Activated CD4-positive, CD25-positive, alpha-beta regulatory T cell (primary cell): Measurements from ENCODE around the gene GTPBP4.
"Not testable (repeated sequence)": the region's sequence is repeated elsewhere in the genome, so short reads cannot be mapped to it uniquely, and the experiment has no call there.

ENCODE experiments used
- DNase-seq, 4 experiments: peaks; one replicate each; lab custom pipeline; 2025; lab: John Stamatoyannopoulos, UW

The GTPBP4 gene

GRCh38 chr10:1025683-1026082, 37.4 kb downstream of the GTPBP4 start, which contains the start of gene IDI2:
Gene IDI2, minus strand, starts transcription at chr10:1025859. Its CDS starts 1,136 bp downstream, at chr10:1024723.
- no peak for DNase-seq

GRCh38 chr10:1026578-1026977, 38.3 kb downstream of the GTPBP4 start:
- no peak for DNase-seq

DNA sequence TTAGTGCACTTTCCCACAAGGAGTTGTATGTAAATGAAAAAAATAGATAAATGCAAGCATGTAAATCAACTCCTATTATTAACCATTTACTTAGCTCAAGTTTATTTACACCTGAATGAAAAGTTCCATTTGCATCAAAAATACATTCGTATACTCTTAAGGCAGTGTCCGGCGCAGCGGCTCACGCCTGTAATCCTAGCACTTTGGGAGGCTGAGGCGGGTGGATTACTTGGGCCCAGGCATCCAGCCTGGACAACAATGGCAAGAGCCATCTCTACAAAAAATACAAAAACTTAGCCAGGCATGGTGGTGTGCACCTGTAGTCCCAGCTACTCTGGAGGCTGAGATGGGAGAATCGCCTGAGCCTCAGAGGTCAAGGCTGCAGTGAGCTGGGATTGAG, 41.6 kb downstream of the GTPBP4 start:
- no peak for DNase-seq

DNA sequence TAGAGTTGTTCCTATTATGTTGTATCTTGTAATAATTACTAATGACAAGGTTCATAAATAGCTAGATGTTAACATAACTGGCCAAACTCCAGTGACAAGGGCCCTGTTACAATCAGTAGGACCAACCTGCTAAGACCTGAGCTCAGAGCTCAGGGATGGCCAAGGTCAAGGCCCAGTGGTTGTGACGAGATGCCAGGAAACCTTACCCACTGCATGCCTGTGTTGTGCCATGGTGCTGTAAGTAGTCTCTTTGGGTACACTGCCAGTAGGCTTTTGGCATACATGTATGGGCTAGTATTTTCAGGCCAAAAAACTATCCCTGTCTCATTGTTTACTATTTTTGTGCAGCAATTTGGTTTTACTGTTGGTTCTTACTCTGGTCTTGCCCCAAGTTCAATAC, 45.4 kb downstream of the GTPBP4 start:
- no peak for DNase-seq

DNA sequence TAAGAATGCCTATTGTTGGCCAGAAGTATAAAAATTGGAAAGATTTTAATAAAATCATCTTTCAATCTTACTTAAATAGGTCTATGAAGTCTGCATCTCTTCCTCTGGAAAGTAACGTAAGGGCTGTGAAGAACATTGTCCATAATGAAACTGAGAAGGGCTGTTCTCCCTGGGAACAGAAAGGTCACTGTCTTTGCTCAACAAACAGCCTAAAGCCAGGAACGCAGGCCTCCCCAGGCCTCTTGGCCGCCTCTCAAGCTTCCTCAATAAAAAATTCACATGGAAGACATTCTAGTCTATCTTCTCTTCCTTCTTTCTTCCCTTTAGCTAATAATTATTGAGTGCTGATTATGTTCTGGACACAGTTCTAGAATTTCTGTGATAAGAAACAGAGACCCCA, 46.5 kb downstream of the GTPBP4 start:
- DNase-seq: no peak

- no peak for DNase-seq
These were observed 47.0 kb downstream of the GTPBP4 start for GRCh38 chr10:1035201-1035600.

- DNase-seq: peak in 1 of 4 experiments; percentile 8
These were observed 48.1 kb downstream of the GTPBP4 start for GRCh38 chr10:1036341-1036791.

DNA sequence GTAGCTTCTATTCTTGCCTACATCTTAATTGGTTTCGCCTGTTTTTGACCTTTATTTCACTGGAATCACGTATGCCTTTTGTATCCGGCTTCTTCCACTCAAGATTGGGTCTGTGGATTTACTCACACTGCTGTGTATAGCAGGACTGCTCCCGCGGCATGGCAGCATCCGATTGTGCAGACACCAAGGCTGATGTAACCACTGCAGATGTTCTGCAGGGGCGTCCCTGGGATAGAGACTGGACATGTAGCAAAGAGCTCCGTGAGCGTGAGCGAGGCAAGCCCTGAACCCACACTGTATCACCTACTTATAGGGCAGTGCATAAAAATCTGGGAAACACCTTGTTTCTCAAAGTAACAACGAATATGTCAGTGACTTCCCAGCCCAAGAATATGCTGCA, 48.9 kb downstream of the GTPBP4 start:
- no peak for DNase-seq

- DNase-seq: not testable (repeated sequence)
These were observed 50.5 kb downstream of the GTPBP4 start for GRCh38 chr10:1038769-1039168.

GRCh38 chr10:1040133-1040532, 51.9 kb downstream of the GTPBP4 start:
- DNase-seq: no peak

GRCh38 chr10:1041514-1041913, 53.3 kb downstream of the GTPBP4 start:
- no peak for DNase-seq

DNA sequence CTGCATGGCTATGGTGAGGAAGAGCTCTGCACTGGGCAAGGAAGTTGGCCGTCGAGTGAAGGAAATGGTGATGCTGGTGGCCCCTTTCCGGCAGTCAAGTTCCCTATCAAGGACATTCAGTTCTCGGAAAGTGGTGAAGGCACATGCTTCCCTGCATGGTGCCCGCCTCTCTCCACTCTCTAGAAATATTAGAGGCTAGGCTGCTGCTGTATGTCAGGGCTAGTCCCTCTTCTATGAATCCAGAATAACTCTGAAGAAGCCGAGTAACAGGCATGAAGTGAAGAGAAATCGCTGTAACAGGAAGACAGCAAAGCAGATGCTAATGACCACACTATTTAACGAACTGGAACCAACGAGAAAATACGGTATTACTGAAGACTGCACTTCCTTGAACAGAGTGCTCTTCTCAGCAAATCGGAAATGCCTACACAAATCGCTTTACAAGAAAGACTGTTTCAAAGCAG, 55.3 kb downstream of the GTPBP4 start:
- DNase-seq: no peak

- no peak for DNase-seq
These were observed 55.9 kb downstream of the GTPBP4 start for GRCh38 chr10:1044146-1044545.

DNA sequence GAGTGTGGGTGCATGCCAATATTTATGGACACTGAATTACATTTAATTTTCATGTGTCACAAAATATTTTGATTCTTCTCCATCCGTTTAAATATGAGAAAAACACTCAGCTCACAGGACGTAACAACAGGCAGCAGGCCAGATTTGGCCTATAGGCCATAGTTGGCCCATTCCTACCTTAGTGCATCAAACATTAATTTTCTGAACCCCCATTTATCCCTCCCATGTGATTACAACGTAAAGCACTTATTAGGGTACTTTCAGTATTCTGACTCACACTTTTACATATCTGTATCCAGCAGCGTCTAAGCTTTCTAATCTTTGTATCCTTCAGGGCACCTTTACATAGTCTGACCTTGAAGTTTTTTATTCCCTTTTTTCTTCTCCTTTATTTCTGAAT, 56.7 kb downstream of the GTPBP4 start:
- no peak for DNase-seq

GRCh38 chr10:1045415-1045814, 57.2 kb downstream of the GTPBP4 start:
- DNase-seq: no peak

DNA sequence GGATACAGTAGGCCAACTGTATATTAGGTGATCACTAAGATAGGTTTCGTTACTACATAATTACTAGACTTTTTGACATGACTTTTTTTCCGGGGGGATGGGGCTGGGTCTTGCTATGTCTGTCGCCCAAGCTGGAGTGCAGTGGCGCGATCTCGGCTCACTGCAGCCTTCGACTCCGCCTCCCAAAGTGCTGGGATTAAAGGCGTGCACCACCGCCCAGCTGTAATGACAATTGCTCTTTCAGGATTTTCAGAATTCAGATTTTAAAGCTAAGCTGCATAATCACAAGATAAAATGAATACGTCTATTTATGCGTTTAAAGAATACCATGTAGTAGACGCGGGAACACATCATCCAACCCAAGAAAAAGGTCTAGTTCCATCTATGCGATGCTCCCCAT, 59.7 kb downstream of the GTPBP4 start:
- DNase-seq: no peak

DNA sequence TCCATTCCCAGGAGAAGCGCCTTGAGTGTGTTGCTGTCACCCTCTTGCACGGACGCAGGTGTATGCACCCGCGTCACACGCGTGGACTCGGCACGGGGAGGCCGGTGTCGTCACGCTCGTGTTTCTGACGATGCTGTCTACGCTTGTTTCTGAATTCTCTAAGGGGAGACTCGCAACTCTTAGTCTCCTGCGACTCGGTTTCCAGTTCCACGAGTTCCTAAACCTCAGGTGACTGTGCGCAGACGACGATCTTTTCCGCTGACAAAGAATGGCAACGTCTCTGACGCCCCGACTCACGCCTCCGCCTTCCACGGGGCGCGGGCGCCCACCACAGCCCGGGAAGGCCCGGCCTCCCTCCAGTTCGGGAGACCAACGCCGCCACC, 60.1 kb downstream of the GTPBP4 start:
- DNase-seq: peak in 3 of 4 experiments; percentile 31 to 65 (median 43)

GRCh38 chr10:1048732-1049424, 60.6 kb downstream of the GTPBP4 start, which contains the start of gene IDI1:
Gene IDI1, minus strand, starts transcription at chr10:1049119. Its CDS starts 116 bp downstream, at chr10:1049003.
- DNase-seq: peak; percentile 95 to 98 (median 96)

- no peak for DNase-seq
These were observed 61.3 kb downstream of the GTPBP4 start for GRCh38 chr10:1049425-1049958.

DNA sequence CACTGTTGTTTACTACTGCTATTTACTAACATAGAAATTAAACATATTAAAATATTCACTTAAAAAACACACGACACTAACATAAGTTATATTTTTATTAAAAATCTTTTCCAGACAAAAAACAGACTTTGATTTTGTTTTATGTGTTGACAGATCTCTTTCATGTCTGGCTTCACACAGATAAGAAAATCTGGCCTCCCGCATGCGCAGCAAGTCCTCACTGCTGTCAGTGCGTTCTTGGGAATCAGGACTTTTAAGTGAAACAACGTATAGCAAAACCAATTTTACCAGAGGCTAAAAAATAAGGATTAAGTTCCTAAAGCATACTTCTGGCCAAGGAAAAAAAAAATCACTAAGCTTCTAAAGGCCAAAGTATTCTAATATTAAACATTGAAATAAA, 61.9 kb downstream of the GTPBP4 start:
- DNase-seq: no peak

DNA sequence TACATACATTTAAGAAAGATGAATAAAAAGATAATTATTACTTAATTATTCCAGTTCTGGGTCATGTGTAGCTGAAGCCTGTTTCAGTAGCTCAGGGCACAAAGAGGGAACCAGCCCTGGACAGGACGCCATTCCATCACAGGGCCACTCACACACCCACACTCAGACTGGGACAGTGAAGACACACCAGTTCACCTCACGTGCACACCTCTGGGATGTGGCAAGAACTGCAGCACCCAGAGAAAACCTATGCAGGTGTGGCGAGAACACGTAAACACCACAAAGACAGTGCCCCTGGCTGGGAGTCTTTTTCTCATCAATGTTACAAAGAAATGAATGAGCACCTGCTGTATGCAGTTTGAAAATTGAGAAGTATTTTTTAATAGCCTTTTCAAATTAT, 62.3 kb downstream of the GTPBP4 start:
- no peak for DNase-seq

GRCh38 chr10:1054684-1055083, 66.5 kb downstream of the GTPBP4 start:
- no peak for DNase-seq

DNA sequence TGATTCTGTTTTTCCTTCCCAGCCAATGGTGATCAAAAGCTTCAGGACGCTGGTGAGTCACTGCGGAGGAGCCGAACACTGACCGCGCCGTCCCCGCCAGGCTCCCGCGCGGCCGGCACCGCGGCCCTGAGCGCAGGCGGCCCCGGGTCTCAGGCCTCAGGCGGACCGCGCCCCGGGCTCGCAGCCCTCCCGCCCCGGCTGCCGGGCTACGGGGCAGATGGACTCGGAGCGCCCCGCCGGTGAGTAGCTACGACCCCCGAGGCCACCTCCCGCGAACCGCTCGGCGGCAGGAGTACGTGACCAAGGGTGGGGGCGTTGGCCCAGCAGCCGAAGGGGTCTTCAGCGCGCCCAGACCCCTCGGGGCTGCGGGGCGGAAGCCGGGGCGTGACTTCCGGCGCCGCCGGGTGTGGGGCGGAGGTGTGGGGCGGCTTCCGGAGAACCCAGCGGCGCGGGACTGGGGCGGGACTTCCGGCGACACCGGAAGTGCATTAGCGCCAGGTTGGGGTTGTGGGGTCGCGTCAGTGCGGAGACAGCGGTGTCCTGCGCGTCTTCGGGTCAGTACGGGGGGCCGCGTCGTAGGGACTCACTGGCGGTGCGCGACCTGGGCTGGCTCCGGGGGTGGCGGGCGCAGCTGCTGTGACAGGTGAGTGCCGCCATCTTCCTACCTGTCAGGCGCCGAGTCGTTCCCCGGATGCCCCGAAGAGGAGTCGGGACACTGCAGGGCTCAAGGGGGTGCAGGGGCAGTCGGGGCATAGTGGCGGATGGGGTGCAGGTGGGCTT, 68.3 kb downstream of the GTPBP4 start, which contains the start of gene WDR37:
TSS of gene WDR37 (plus strand) at position 60 of the 780 bp plus-strand sequence. CDS start 15,771 bp downstream, outside the sequence.
- DNase-seq: peak; percentile 76 to 87 (median 81)
